RCC 7860 (cell line): ENCODE measurements around the gene LRIG2.
"Not testable (repeated sequence)": the region's sequence is repeated elsewhere in the genome, so short reads cannot be mapped to it uniquely, and the experiment has no call there.

Experiments used
- DNase-seq: peaks from one replicate; pipeline ENCODE4 v3.0.0-alpha.2; 2015; ENCODE audit warnings: low spot score
- FAIRE-seq: peaks from 2 replicates; lab custom pipeline; 2012; peaks lifted over from hg19 to GRCh38; lab: Jason Lieb, UNC

Gene LRIG2

GRCh38 chr1:113123737-113124136 is 50.7 kb downstream of the LRIG2 start:
- DNase-seq = no peak
- FAIRE-seq = no peak

GRCh38 chr1:113124366-113124765 is 51.4 kb downstream of the LRIG2 start:
- no peak for FAIRE-seq

GRCh38 chr1:113125517-113125916 is 52.5 kb downstream of the LRIG2 start:
- no peak for FAIRE-seq

More at GRCh38 chr1:113124366-113124765, 51.4 kb downstream of the LRIG2 start:
- DNase-seq = no peak

DNA sequence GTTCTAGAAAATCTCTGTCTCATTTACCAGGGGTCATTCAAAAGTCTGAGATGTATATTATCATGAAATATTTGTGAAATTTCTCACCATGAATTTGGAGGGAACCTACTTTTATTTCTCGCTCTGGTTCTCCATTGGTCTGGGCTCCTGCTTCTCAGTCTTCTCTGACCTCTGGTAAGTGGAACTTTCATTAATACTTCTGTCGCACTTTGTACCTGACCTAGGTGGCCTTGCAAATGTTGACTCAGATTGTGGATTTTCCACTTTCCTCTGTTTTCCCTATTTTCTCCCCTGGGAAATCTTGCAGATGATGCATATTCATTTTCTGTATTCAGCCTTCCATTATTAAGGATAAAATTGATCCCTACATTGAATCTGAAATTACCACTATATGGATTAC is 53.2 kb downstream of the LRIG2 start:
- no peak for FAIRE-seq
- DNase-seq = no peak

More at GRCh38 chr1:113125517-113125916, 52.5 kb downstream of the LRIG2 start:
- DNase-seq = no peak

DNA sequence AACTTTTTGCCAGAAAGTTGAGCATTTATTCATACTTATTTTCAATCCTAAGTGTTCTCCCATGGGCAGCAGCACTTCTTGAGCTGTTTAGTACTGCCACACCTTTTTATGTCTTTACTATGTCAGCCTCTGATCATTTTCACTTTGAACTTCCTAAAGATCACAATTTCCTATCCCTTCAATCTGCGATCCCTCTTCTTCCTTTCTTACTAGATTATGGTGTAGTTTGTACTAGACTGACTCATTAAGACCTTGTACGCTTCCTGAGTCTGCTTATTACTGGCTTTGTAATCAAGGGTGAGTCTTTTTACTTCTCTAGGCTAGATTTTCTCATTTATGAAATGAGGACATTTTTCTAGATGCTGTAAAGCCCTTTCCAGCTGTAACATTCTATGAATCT is 55.1 kb downstream of the LRIG2 start:
- FAIRE-seq (no peak), DNase-seq (no peak)

GRCh38 chr1:113129529-113130185 is 56.7 kb downstream of the LRIG2 start:
- FAIRE-seq (no peak), DNase-seq (no peak)

- FAIRE-seq = no peak
These were observed 60.0 kb downstream of the LRIG2 start for GRCh38 chr1:113133038-113133437.

GRCh38 chr1:113133759-113134158 is 60.8 kb downstream of the LRIG2 start:
- FAIRE-seq = no peak
- no peak for DNase-seq

More at GRCh38 chr1:113133038-113133437, 60.0 kb downstream of the LRIG2 start:
- no peak for DNase-seq

DNA sequence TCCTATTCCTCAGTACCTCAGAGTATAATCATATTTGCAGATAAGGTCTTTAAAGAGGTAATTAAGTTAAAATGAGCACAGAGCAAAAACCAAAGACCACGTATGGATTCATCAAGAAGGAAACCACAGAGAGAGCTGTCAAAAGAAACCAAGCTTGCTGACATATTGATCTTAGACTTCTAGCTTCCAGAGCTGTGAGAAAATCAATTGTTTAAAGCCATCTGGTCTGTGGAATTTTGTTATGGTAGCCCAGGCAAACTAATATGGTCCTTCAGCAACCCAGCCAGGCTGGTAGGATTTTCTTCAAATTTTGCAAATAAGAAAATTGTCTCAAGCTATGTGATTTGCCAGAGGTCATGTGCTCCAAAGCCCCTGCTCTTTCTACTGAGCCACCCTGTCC is 62.5 kb downstream of the LRIG2 start:
- DNase-seq (no peak), FAIRE-seq (no peak)

DNA sequence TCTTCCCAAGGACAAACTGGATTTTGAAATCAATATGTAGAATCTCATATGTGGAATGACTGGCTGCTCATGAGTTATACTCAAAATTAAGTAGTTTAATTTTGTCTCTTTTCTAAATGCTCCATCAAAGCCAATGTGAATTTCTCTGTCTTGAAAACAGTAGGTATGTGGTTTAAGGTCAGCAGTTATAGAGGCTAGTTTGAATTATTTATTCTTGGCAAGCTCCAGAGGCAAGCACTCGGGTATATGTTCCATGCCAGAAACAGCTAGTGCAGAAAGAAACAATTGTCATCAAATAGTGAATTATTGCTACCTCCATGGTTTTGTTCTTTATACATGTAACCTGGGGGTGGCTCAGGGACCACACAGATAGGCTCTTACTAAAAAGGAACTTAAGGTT is 63.5 kb downstream of the LRIG2 start:
- FAIRE-seq = no peak
- no peak for DNase-seq

DNA sequence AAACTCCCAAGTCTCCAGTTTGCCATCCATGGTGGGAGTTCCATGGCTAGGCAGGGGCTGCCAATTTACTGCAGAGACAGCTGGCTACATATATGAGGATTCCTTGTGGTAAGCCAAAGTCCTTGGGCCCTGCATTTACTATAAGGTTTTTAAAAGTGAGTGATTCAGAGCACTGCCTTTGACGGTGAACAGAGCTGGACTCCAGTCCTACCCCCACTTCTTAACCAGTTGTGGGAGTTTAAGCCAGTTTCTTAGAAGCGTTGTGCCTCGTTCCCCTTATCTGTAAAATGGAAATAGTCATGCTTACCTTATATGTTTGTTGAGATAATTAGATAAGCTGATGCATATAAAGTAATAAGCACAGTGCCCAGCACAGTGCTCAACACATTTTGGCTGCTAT is 64.6 kb downstream of the LRIG2 start:
- no peak for FAIRE-seq
- DNase-seq = no peak

GRCh38 chr1:113138778-113139177 is 65.8 kb downstream of the LRIG2 start:
- FAIRE-seq (no peak), DNase-seq (no peak)

- DNase-seq (no peak), FAIRE-seq (no peak)
These were observed 67.2 kb downstream of the LRIG2 start for GRCh38 chr1:113140176-113140575.

DNA sequence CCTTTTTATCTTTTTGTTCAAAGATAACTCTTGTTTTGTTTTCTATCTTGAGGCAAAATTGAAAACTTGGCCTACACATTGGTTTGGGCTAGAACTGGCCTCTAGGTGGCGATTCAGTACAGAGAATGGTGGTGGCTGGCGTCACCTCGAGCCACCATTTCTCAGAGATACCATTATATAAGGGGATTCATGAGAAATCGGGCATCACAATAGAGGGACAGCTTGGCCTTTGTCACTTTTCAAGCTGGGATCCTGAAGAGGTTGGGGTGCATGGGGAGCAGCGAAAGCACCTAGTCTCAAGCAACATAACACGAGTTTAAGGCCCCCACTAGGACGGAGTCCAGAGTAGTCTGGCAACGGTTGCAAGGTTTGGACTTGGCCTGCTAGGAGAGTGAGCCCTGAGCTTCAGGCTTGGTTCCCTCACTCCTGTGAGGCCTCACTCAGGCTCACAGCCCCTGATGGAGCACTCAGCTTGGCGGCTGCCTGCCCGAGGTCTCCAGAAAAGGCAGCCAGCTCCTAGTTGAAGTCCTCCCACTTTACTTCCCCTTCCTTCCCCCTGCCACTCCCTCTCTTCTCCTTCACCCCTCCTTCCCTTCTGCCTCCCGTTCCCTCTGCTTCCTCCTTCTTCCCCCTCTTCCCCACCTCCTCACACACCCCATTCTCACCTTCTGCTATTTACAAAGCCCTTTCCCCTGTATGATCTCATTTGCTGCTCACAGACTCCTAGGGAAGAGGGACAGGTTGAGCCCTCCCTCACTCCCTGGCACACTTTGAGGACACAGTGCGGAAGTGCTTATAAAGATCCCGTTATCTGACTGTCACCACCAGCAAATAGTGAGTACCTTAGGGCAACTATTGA is 67.8 kb downstream of the LRIG2 start:
- DNase-seq = peak; percentile 42
- FAIRE-seq = peak; percentile 10

- DNase-seq (no peak), FAIRE-seq (no peak)
These were observed 68.9 kb downstream of the LRIG2 start for GRCh38 chr1:113141650-113142473.

DNA sequence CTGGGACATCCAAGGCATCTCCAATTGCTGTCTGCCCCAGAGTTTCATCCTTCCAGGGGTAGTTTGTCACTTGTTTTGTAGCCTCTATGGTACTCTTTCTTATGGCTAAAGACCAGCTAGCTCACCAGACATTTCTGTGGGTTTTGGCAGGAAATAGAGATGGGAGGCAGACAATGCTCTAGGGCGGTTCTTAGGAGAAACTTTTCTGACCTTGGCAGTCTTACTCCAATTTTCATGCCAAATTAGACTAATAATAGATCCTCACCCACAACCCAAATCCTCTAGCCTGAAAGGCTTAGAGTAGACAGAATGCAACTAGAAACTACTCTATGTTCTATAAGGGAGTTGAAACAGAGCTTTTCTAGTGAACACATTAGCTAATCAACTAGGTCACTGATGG is 69.8 kb downstream of the LRIG2 start:
- FAIRE-seq (no peak), DNase-seq (no peak)

DNA sequence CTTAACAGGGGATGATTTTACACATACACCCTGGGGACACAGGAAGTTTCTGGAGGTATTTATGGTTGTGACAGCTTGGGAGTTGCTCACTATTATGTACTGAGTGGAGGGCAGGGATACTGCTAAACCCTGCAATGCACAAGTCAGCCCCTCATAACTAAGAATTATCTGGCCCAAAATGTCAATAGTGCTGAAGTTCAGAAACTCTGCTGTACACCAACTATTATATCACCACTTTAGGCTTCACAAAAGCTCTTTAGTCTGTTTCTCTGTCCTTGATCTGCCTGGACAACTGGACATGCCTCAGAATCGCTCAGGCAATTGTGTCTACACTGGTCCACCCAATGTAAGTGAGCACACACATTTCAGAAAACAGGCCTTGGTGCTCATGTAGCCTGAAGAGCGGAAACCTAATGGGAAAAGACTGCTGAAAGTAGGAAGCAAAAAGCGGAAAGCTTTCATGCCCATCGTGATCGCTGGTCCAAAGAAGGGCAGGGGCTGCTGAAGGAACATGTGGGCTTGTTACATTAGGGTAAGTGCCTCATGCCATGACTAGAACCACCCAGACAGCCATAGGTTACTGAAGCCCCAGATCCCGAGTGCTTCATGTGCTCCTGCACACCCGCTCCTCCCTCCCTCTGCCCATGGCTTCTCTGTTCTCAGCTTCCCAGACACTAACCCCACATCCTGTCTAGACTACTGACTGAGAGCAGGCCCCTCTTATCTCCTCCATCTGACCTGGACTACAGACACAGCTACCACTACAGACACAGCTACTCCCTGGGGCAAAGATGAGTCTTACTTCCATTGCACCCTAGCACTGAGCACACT is 73.5 kb downstream of the LRIG2 start:
- no peak for DNase-seq
- FAIRE-seq = no peak

DNA sequence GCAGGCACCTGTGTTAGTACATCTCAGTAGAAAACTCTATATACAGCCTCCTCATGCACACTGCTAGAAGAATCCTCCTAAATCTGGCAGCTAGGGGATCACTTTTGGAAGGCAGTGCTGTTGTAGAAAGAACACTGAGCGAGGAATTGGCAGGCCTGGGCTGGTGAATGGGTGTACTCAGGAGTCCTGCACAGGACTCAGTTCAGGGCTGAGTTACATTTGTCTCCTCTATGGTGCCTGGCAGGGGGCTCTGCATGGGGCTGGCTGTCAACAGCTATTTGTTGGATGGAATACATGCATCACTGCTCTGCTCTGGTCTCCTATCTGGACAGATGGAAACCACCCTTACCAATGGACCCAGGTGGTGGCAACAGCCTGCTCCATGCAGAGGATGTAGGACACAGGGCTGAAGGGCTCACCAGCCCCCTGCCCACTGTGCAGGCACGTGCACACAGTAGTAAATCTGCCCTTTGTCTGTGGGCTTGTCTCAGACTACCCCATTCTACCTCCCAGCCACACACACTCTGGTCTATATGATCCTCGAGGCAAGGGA is 74.2 kb downstream of the LRIG2 start:
- no peak for FAIRE-seq
- DNase-seq = no peak

- FAIRE-seq (no peak), DNase-seq (no peak)
These were observed 74.8 kb downstream of the LRIG2 start for GRCh38 chr1:113147826-113148225.

GRCh38 chr1:113150494-113150893 is 77.5 kb downstream of the LRIG2 start:
- DNase-seq, FAIRE-seq: not testable (repeated sequence)
